Endothelial cell of umbilical vein (primary cell): ENCODE results near the gene TMEM204. TPM values are rescaled to one million over a fixed set of nuclear protein-coding genes. Genes with fewer than 3 reads are reported as not detected.

Experiments used
- BruUV-seq: library from RNA; stranded (reverse); fragments of 400-500 nt; replicated peaks from 2 replicates; lab custom pipeline; 2021; lab: Mats Ljungman, UMichigan
- CTCF ChIA-PET: fragments of 300-600, 350-600 bp; sonication (Branson Sonifier 250); formaldehyde crosslinking; loops from one replicate; lab custom pipeline; 2021; ENCODE audit warnings: antibody characterized with exemption, inconsistent platforms; lab: Charles Lee
- POLR2A ChIA-PET: fragments of 300-600, 350-600 bp; sonication (Branson Sonifier 250); formaldehyde crosslinking; loops from one replicate; lab custom pipeline; 2021; ENCODE audit warnings: antibody characterized with exemption, inconsistent platforms; lab: Charles Lee
- DNase-seq: peaks from one replicate; pipeline ENCODE4 v3.0.0-alpha.2; 2011; ENCODE audit warnings: low read depth, low spot score
- FAIRE-seq: peaks from 2 replicates; lab custom pipeline; 2011; peaks lifted over from hg19 to GRCh38; lab: Jason Lieb, UNC
- H2AFZ ChIP-seq: 2 replicates; pipeline ENCODE4 v1.6.0; 2012; ENCODE audit warnings: low read depth, low read length, control low read depth, inconsistent platforms
- H3K27ac ChIP-seq: 2 replicates; pipeline ENCODE4 v1.5.1; 2011; ENCODE audit warnings: low read depth, mild to moderate bottlenecking, control low read depth, low read length, moderate library complexity; ENCODE audit not compliant: insufficient read depth
- H3K27me3 ChIP-seq, 2 experiments: 2 replicates each; pipeline versions ENCODE4 v1.6.0 to v1.6.1; 2011; ENCODE audit warnings: low read length in 2 of 2, mixed read lengths in 1 of 2; ENCODE audit not compliant: control insufficient read depth in 2 of 2, insufficient read depth in 2 of 2
- H3K36me3 ChIP-seq, 2 experiments: 2 replicates in 1 of 2; 3 replicates in 1 of 2; pipeline ENCODE4 v1.5.1; 2011; ENCODE audit warnings: low read length in 2 of 2, mild to moderate bottlenecking in 1 of 2, moderate library complexity in 1 of 2; ENCODE audit not compliant: control insufficient read depth in 2 of 2, insufficient read depth in 2 of 2; ENCODE audit errors: extremely low read depth in 1 of 2
- H3K4me1 ChIP-seq: 3 replicates; pipeline ENCODE4 v1.5.1; 2011; ENCODE audit warnings: mild to moderate bottlenecking, low read length; ENCODE audit not compliant: control insufficient read depth, insufficient read depth; ENCODE audit errors: extremely low read depth
- H3K4me2 ChIP-seq: 2 replicates; pipeline ENCODE4 v1.6.1; 2011; ENCODE audit warnings: low read length, control low read depth, mixed read lengths; ENCODE audit not compliant: insufficient read depth
- H3K4me3 ChIP-seq, 3 experiments: fragments of 200-600 bp in 1 of 3; sonication (generic), shearing (Covaris generic) in 1 of 3; replicated peaks in 1 of 3; 2 replicates each; pipeline ENCODE4 v1.5.1; 2011 to 2016; ENCODE audit warnings: control low read depth in 3 of 3, low read length in 3 of 3, mild to moderate bottlenecking in 2 of 3, inconsistent platforms in 1 of 3, low read depth in 1 of 3, moderate library complexity in 1 of 3; ENCODE audit not compliant: insufficient read depth in 1 of 3
- H3K79me2 ChIP-seq: 2 replicates; pipeline ENCODE4 v1.6.0; 2012; ENCODE audit warnings: low read length, inconsistent platforms; ENCODE audit not compliant: control insufficient read depth, insufficient read depth
- H3K9ac ChIP-seq: replicated peaks from 2 replicates; pipeline ENCODE3; 2011; ENCODE audit warnings: low read length, control low read depth; ENCODE audit not compliant: insufficient read depth; ENCODE audit errors: extremely low read depth
- H3K9me1 ChIP-seq: replicated peaks from 3 replicates; pipeline ENCODE4 v1.6.0; 2011; ENCODE audit warnings: mild to moderate bottlenecking, low read length; ENCODE audit not compliant: control insufficient read depth, insufficient read depth; ENCODE audit errors: extremely low read depth
- H3K9me3 ChIP-seq: replicated peaks from 2 replicates; pipeline ENCODE4 v1.5.1; 2012; ENCODE audit warnings: low read length, inconsistent platforms; ENCODE audit not compliant: control insufficient read depth, insufficient read depth
- H4K20me1 ChIP-seq: replicated peaks from 2 replicates; pipeline ENCODE3; 2011; ENCODE audit warnings: mild to moderate bottlenecking, low read length; ENCODE audit not compliant: control insufficient read depth, insufficient read depth; ENCODE audit errors: extremely low read depth
- EZH2 ChIP-seq: IDR thresholded peaks from 2 replicates; pipeline ENCODE4 v1.6.1; 2012; ENCODE audit warnings: borderline replicate concordance, low read depth, mild to moderate bottlenecking, moderate library complexity, low read length, inconsistent platforms; ENCODE audit not compliant: severe bottlenecking
- FOS ChIP-seq: IDR thresholded peaks from 2 replicates; pipeline ENCODE4 v1.6.1; 2011; ENCODE audit warnings: mild to moderate bottlenecking, low read length, moderate library complexity, borderline replicate concordance; ENCODE audit not compliant: insufficient read depth
- GATA2 ChIP-seq: IDR thresholded peaks from 2 replicates; pipeline ENCODE4 v1.7.0; 2011; ENCODE audit warnings: low read depth, mild to moderate bottlenecking, moderate library complexity, mixed read lengths, low read length; ENCODE audit not compliant: insufficient read length, insufficient read depth
- JUN ChIP-seq: IDR thresholded peaks from 2 replicates; pipeline ENCODE4 v1.6.1; 2011; ENCODE audit warnings: borderline replicate concordance, low read depth; ENCODE audit not compliant: insufficient read length, insufficient read depth
- MAX ChIP-seq: IDR thresholded peaks from 2 replicates; pipeline ENCODE4 v1.6.1; 2011; ENCODE audit not compliant: insufficient read depth, insufficient read length
- MYC ChIP-seq: IDR thresholded peaks from one replicate; pipeline ENCODE4 v1.6.1; 2011; ENCODE audit warnings: mild to moderate bottlenecking, low read depth, low read length
- POLR2A ChIP-seq: IDR thresholded peaks from 2 replicates; pipeline ENCODE4 v1.6.1; 2012; ENCODE audit warnings: low read depth, mild to moderate bottlenecking, control low read depth, low read length
- POLR2AphosphoS5 ChIP-seq: IDR thresholded peaks from 2 replicates; pipeline ENCODE4 v1.6.1; 2012; ENCODE audit warnings: low read depth, mild to moderate bottlenecking, control low read depth, low read length, moderate library complexity; ENCODE audit not compliant: insufficient read depth
- dilution Hi-C: fragments of 300-500 bp; cut with MboI; formaldehyde crosslinking; loops from one replicate; pipeline ENCODE4 v1.15.0; 2019; ENCODE audit warnings: low sequenced_read_pairs; ENCODE audit not compliant: extremely low pct_ligation_motif_present
- intact Hi-C: fragments of 100-400 bp; cut with micrococcal nuclease; formaldehyde crosslinking; loops from one replicate; pipeline ENCODE4 v1.10.0; 2022
- polyA plus RNA-seq, 4 experiments: library from polyadenylated mRNA; depleted of rRNA in 3 of 4; stranded (reverse) in 3 of 4; unstranded in 1 of 4; fragments of >200 nt; gene quantifications; 2 replicates each; pipeline versions ENCODE4 v1.2.1 to v1.2.3, GENCODE V29; 2011 to 2012; ENCODE audit warnings: missing spikeins in 1 of 4
- total RNA-seq: library from RNA; stranded (reverse); gene quantifications from 2 replicates; pipeline ENCODE4 v1.2.3, GENCODE V29; 2021
- TF ChIP-seq, protein P1 (sequence below), 2 donors: IDR thresholded peaks; 1 replicate in 1 of 2; 2 replicates in 1 of 2; pipeline ENCODE4 v1.5.1; 2011; ENCODE audit warnings: low read length in 2 of 2, mild to moderate bottlenecking in 2 of 2, moderate library complexity in 2 of 2, control low read depth in 1 of 2, inconsistent platforms in 1 of 2, low read depth in 1 of 2; ENCODE audit not compliant: insufficient read depth in 1 of 2; ENCODE audit errors: extremely low read depth in 1 of 2

The TMEM204 gene
- total and polyA plus RNA-seq, 2 donors (not counting 3 experiments of a cell fraction or from before 2014, with no cell fraction given) = 32.5 to 50.7 TPM

DNA sequence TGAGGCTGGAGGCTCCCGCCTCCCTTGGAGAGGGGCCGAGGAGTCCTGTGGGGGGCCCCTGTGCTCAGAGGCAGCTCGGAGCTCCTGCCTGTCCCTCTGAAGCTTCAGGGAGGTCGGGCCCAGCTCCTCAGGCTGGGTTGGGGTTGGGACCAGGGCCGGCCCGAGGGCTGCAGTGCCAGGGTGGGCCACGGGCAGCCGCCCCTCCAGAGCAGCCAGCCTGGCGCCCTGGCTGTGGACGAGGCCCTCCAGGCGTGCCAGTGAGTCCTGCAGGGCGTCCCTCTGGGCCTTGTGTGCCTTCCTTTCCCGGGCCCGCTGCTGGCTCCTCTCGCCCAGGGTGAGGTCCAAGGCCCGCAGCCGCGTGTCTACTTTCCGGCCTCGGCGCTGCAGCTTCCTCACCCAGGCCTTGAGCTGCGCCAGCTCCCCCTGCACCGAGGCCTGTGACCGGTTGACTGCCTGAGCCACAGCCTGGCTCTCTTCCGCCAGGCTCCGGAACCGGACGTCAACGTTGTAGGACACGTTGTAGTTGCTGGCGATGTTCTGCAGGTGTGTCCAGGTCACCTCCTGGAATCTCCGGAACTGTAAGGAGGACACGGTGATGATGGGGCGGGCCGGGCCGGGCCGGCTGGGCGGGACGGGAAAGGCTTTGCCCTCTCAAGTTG is 45.9 kb upstream of the TMEM204 start:
- no peak overlapping the region for H3K4me3 ChIP-seq
- ChIA-PET CTCF (no interaction called here), POLR2A (no interaction called here)
- H3K36me3 ChIP-seq = no peaks in the 10 kb centered on the region
- H3K9ac ChIP-seq = no peak overlapping the region
- H3K4me2 ChIP-seq = no peak overlapping the region
- H3K4me1 ChIP-seq = peaks cover under 1% of the 10 kb centered on the region
- TF ChIP-seq POLR2AphosphoS5 (no peak), MAX (no peak), POLR2A (no peak), EZH2 (no peak), GATA2 (no peak), FOS (no peak), JUN (no peak), MYC (no peak)
- TF ChIP-seq, protein P1, sequence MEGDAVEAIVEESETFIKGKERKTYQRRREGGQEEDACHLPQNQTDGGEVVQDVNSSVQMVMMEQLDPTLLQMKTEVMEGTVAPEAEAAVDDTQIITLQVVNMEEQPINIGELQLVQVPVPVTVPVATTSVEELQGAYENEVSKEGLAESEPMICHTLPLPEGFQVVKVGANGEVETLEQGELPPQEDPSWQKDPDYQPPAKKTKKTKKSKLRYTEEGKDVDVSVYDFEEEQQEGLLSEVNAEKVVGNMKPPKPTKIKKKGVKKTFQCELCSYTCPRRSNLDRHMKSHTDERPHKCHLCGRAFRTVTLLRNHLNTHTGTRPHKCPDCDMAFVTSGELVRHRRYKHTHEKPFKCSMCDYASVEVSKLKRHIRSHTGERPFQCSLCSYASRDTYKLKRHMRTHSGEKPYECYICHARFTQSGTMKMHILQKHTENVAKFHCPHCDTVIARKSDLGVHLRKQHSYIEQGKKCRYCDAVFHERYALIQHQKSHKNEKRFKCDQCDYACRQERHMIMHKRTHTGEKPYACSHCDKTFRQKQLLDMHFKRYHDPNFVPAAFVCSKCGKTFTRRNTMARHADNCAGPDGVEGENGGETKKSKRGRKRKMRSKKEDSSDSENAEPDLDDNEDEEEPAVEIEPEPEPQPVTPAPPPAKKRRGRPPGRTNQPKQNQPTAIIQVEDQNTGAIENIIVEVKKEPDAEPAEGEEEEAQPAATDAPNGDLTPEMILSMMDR (IDR thresholded peaks at IDR 0.05; ENCODE audit: extremely low read depth in 1 of 2, insufficient read depth in 1 of 2, low read depth in 1 of 2, low read length in 2 of 2) = no peak
- H4K20me1 ChIP-seq = no peaks in the 10 kb centered on the region
- no peaks in the 10 kb centered on the region for H3K79me2 ChIP-seq
- no peaks in the 10 kb centered on the region for H3K9me1 ChIP-seq
- dilution Hi-C loops = no loop called here
- H3K9me3 ChIP-seq = no peaks in the 10 kb centered on the region
- BruUV-seq = no TSS peak
- no peak overlapping the region for H2AFZ ChIP-seq
- no peak overlapping the region for H3K27ac ChIP-seq
- intact Hi-C loops = no loop called here
- DNase-seq (no peak), FAIRE-seq (no peak)
- H3K27me3 ChIP-seq = no peaks in the 10 kb centered on the region
